Skin of body (tissue), 2 donors: ENCODE measurements around the gene FAM13A. TPM values are rescaled to one million over a fixed set of nuclear protein-coding genes. Genes with fewer than 3 reads are reported as not detected.

Experiments used
- DNase-seq: peaks from one replicate; lab custom pipeline; 2025; lab: John Stamatoyannopoulos, UW
- total RNA-seq: library from RNA; depleted of rRNA; stranded (reverse); fragments of >200 nt; gene quantifications from one replicate; pipeline ENCODE4 v1.2.3, GENCODE V29; 2014

The FAM13A gene
- total RNA-seq, 1 donor from 2014 or later: 71.2 TPM

- DNase-seq: no peak
These were observed 242.9 kb downstream of the FAM13A start for GRCh38 chr4:88814043-88814617.

- DNase-seq: no peak
These were observed 244.0 kb downstream of the FAM13A start for GRCh38 chr4:88813013-88813412.

DNA sequence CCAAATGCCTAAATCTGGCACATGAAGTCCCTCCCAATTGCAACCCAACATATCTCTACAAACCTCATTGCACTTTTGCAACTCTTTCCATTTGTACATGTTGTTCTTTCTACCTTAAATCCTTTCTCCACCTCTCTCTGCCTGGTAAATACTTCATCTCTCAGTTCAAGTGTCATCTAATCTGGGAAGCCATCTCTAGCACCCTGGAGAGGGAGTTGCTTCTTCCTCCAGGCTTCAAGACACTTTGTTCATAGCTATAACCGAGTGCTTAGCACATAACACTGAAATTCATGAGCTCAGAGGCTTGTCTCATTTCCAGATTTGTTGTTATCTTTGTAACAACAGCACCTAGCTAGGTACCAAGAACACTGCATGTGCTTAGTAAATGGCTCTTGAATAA is 244.6 kb downstream of the FAM13A start:
- no peak for DNase-seq

GRCh38 chr4:88811904-88812303 is 245.1 kb downstream of the FAM13A start:
- DNase-seq: no peak

DNA sequence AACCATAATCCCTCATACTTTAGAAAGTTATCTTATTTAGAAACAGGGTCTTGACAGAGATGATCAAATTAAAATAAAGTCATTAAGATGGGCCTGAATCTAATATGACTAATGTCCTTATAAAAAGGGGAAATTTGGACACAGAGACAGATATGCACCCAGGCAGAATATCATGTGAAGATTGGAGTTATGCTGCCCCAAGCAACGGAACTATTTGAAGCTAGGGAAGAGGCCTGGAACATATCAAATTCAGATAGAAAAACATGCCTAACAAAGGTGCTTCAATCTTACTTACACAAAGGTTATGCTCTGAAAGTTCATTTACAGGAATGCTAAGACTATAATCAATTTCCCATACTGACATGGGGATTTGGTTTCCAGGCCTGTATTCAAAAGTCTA is 246.7 kb downstream of the FAM13A start:
- no peak for DNase-seq

GRCh38 chr4:88809576-88810219 is 247.3 kb downstream of the FAM13A start:
- DNase-seq: no peak

- DNase-seq: no peak
These were observed 247.9 kb downstream of the FAM13A start for GRCh38 chr4:88809101-88809500.

DNA sequence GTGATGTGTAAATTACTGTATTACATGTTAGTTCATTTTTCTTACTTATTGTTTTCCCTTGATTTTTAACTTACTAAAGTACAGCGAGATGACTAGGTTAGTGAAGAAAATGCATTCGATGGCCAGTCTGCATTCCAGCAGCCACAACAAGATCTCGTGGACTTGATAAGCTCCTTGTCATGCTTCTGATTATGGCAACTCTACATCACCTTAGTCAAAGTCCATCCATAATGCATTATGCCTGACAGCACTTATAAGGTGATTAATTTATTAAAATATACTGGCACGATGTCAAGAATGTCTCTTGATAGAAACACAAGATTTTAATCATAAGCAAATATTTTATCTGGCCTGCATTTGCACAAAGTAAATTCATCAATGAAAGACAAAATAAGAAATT is 249.5 kb downstream of the FAM13A start:
- DNase-seq: no peak

DNA sequence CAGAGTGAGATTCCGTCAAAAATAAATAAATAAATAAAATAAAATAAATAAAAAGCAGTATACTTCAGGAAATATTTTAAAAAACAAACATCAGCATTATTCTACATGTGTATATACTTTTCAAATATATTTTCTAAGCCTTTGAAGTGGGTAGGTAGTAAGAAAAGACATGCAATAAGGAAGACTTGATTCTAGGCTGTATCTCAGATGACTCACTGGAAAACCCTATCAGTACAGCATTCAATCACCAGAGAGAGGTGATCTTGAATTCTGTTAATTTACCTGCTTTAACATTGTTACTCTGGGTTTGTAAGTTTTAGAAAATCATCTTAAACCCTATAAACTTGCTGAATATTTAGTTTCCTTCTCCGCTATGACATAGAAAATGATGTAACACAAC is 252.8 kb downstream of the FAM13A start:
- DNase-seq: no peak

DNA sequence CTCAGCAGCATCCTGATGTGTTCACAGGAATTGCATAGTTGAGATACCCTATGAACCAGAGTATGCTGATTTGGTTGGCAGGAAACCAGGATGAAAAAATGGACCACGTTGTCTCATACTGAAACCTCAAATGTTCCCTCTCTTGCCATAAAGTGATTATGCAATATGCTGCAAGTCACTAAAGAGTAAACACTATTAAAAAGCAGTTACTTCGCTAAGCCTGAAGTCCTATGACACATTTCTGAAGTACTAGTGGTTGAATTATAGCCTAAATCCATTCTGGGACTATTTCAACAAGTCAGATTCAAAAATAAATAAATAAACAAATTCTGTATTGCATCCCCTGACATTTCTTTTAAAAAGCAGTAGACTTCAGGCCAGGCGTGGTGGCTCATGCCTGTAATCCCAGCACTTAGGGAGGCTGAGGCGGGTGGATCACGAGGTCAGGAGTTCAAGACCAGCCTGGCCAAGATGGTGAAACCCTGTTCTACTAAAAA is 253.3 kb downstream of the FAM13A start:
- peak; percentile 66 for DNase-seq

- DNase-seq: no peak
These were observed 254.2 kb downstream of the FAM13A start for GRCh38 chr4:88802585-88803286.

GRCh38 chr4:88802138-88802537 is 254.8 kb downstream of the FAM13A start:
- no peak for DNase-seq

GRCh38 chr4:88799900-88800299 is 257.1 kb downstream of the FAM13A start:
- DNase-seq: no peak

DNA sequence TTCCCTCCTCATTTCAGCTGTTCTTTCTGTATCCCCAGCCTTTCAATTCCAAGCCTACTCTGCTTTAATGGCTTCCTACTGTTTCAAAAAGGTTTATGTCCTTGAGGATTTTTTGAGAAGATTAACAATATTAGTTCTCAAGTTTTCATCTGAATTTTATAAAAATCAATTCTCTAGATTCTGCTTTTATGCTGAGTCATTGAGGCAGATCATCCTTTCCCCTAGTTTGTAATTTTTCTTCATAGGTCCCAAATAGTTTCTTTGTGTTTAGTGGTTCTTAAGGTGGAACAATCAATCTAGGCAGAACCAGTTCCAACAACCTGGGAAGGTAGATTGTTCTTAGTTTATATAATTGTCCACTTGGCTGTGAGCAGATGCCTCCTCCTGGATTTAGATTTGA is 259.3 kb downstream of the FAM13A start:
- no peak for DNase-seq

- DNase-seq: no peak
These were observed 260.4 kb downstream of the FAM13A start for GRCh38 chr4:88796545-88796944.

- DNase-seq: no peak
These were observed 262.0 kb downstream of the FAM13A start for GRCh38 chr4:88794952-88795351.

DNA sequence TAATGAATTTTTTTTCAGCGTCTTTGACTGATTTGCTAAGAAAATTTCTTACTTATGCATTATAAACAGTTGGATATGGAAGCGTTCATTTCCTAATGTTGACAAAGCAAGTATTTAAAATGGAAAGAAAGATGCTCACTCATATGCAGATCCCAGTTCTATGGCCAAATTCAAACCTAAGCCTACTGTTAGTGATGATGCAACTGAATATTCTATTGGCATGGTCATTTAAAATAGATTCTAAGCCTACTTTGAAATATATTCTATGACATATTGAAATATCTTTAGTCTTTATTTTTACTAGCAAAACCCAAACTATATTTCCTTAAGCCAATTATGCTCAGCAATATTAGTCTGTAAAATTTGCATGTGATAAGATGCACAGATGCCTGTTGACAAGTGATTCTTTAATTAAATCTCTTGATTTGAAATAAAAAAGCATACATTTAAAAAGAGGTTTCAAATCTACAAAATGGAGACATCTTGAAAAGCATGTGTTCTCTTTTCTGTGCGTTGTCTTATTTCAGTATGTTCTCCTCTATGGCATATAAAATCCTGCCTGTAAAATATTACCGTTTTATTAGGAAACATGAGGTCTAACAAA is 262.8 kb downstream of the FAM13A start:
- DNase-seq: no peak

DNA sequence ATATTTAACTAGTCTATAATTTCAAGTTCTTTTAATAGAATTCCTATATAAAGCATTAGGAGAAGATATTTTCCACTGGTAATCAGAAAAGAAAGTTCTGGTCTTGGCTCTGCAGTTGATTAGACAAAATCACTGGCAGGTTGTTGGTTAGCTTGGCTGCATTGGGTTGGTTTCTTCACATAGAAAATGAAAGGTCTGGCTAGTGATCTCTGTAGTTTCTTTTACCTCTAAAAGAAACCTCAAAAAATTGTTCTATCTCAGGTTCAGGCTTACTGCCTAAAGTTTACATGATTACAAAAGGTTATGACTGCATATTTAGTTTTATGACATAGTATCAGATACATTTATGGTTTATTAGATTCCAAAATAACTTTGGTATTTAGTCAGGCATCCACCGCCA is 263.5 kb downstream of the FAM13A start:
- DNase-seq: no peak

DNA sequence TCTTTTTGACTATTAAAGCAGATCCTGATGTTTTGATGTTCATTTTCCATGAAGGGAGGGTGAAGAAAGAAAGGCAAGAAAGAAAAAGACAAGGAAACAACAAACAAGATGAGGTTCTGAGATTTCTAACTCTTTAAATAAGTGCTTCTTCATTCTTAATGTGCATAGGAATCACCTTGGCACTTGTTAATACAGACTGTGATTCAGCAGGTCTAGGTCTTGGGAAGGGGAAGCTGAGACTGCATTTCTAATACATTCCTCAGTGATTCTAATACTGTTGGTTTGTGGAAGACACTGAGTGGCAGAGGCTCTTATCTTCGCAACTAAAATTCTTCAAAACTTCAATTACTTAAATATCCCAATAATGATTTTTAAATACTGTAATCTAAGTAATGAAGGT is 264.2 kb downstream of the FAM13A start:
- DNase-seq: no peak

- DNase-seq: no peak
These were observed 264.7 kb downstream of the FAM13A start for GRCh38 chr4:88792268-88792781.

GRCh38 chr4:88791274-88791673 is 265.7 kb downstream of the FAM13A start:
- DNase-seq: no peak

- no peak for DNase-seq
These were observed 268.1 kb downstream of the FAM13A start for GRCh38 chr4:88788895-88789294.
